Measurements from ENCODE around the gene VRK1. TPM values are rescaled to one million over a fixed set of nuclear protein-coding genes. Genes with fewer than 3 reads are reported as not detected.

VRK1 gene
- total and polyA plus RNA-seq, 4 donors: 1.8 to 50.4 (median 3.3) TPM

GRCh38 chr14:96795109-96795828, 1.9 kb upstream of the VRK1 start:
- Histone ChIP-seq H3K9ac (ENCODE audit: low read depth in 1 of 2, low read length in 2 of 2) (no peak overlapping the region), H3K9me3 (ENCODE audit: control insufficient read depth in 4 of 4, low read length in 3 of 4) (no peaks in the 10 kb centered on the region), H3K4me3 (ENCODE audit: low read depth in 1 of 3, low read length in 3 of 3) (no peak overlapping the region), H3K36me3 (ENCODE audit: control insufficient read depth in 4 of 4, insufficient read depth in 3 of 4, low read depth in 1 of 4, low read length in 3 of 4) (no peaks in the 10 kb centered on the region), H3K27ac (ENCODE audit: low read depth in 1 of 2, low read length in 2 of 2) (no peak overlapping the region), H3K4me1 (ENCODE audit: control insufficient read depth in 4 of 4, insufficient read depth in 4 of 4, low read length in 3 of 4) (peaks cover 4 to 10% (median 9%) of the 10 kb centered on the region in 4 donors), H3K27me3 (ENCODE audit: control insufficient read depth in 4 of 4, insufficient read depth in 4 of 4, low read length in 3 of 4) (no peaks in the 10 kb centered on the region)
- TF ChIP-seq REST (IDR thresholded peaks at IDR 0.05) (no peak), HNF4G (IDR thresholded peaks at IDR 0.05) (no peak), EGR1 (IDR thresholded peaks at IDR 0.05; ENCODE audit: low read depth in 2 of 2) (no peak), MAX (IDR thresholded peaks at IDR 0.05) (no peak), YY1 (IDR thresholded peaks at IDR 0.05) (no peak), HNF4A (conservative IDR thresholded peaks at IDR 0.05) (no peak), ATF3 (IDR thresholded peaks at IDR 0.05) (no peak), RAD21 (IDR thresholded peaks at IDR 0.05) (no peak), FOXA1 (IDR thresholded peaks at IDR 0.05) (no peak), TAF1 (conservative IDR thresholded peaks at IDR 0.05) (no peak), FOXA2 (IDR thresholded peaks at IDR 0.05) (no peak), CTCF (IDR thresholded peaks at IDR 0.05; ENCODE audit: low read depth, low read length, missing input control) (no peak), SP1 (IDR thresholded peaks at IDR 0.05) (no peak), ZBTB33 (IDR thresholded peaks at IDR 0.05) (no peak), RXRA (IDR thresholded peaks at IDR 0.05) (no peak), JUND (IDR thresholded peaks at IDR 0.05) (no peak), GABPA (IDR thresholded peaks at IDR 0.05 in 1 of 2, conservative IDR thresholded peaks at IDR 0.05 in 1 of 2) (no peak), NR2F2 (IDR thresholded peaks at IDR 0.05) (no peak)
- DNase-seq (ENCODE audit: low spot score): no peak
- WGBS: 73% methylated on average over 9 of the region's 9 CpGs

All from liver (tissue), 9 donors.